Smooth muscle cell (in vitro differentiated cells): ENCODE measurements around the gene MBD3L1. TPM values are rescaled to one million over a fixed set of nuclear protein-coding genes. Genes with fewer than 3 reads are reported as not detected.

Source experiments
- DNase-seq: peaks from one replicate; lab custom pipeline; 2025; ENCODE audit not compliant: unreplicated experiment; lab: John Stamatoyannopoulos, UW
- H2AFZ ChIP-seq: fragments of 200-600 bp; sonication (generic); 2 replicates; pipeline ENCODE4 v1.6.0; 2016; ENCODE audit warnings: antibody characterized with exemption, low read depth, mild to moderate bottlenecking
- H3F3A ChIP-seq: fragments of 200-600 bp; sonication (generic); 2 replicates; pipeline ENCODE4 v1.6.0; 2017; ENCODE audit warnings: antibody characterized with exemption, low read depth
- H3K27ac ChIP-seq: fragments of 200-600 bp; sonication (generic); 2 replicates; pipeline ENCODE4 v1.5.1; 2016; ENCODE audit warnings: low read depth, mild to moderate bottlenecking
- H3K27me3 ChIP-seq: fragments of 200-600 bp; sonication (generic); 2 replicates; pipeline ENCODE4 v1.6.1; 2016; ENCODE audit warnings: low read depth, mild to moderate bottlenecking
- H3K36me3 ChIP-seq: fragments of 200-600 bp; sonication (generic); 2 replicates; pipeline ENCODE4 v1.5.1; 2016; ENCODE audit warnings: low read depth
- H3K4me1 ChIP-seq: fragments of 200-600 bp; sonication (generic); 2 replicates; pipeline ENCODE4 v1.5.1; 2016; ENCODE audit warnings: low read depth
- H3K4me2 ChIP-seq: fragments of 200-600 bp; sonication (generic); 2 replicates; pipeline ENCODE4 v1.6.0; 2016; ENCODE audit warnings: mild to moderate bottlenecking
- H3K4me3 ChIP-seq: fragments of 200-600 bp; sonication (generic); 2 replicates; pipeline ENCODE4 v1.5.1; 2016; ENCODE audit warnings: mild to moderate bottlenecking
- H3K79me2 ChIP-seq: fragments of 200-600 bp; sonication (generic); 2 replicates; pipeline ENCODE4 v1.6.0; 2016; ENCODE audit warnings: low read depth, mild to moderate bottlenecking
- H3K9ac ChIP-seq: fragments of 200-600 bp; sonication (generic); 2 replicates; pipeline ENCODE4 v1.6.0; 2016; ENCODE audit warnings: low read depth
- H3K9me3 ChIP-seq: fragments of 200-600 bp; sonication (generic); replicated peaks from 2 replicates; pipeline ENCODE4 v1.5.1; 2016; ENCODE audit warnings: low read depth
- H4K20me1 ChIP-seq: fragments of 200-600 bp; sonication (generic); 2 replicates; pipeline ENCODE4 v1.6.0; 2016; ENCODE audit warnings: low read depth
- WGBS: methylation state at CpG from one replicate; pipeline ENCODE4 v1.1.7; 2016; ENCODE audit warnings: low lambda C conversion rate; 5-methylcytosine and 5-hydroxymethylcytosine counted together
- polyA plus RNA-seq: library from polyadenylated mRNA; unstranded; fragments of >200 nt; fragmentation: Nextera tagmentation; extraction: Ambion mirVana; gene quantifications from 2 replicates; pipeline ENCODE4 v1.2.1, GENCODE V29; 2016
- total RNA-seq: library from RNA; depleted of rRNA; stranded (reverse); fragments of >200 nt; gene quantifications from 2 replicates; pipeline ENCODE4 v1.2.3, GENCODE V29; 2014
- TF ChIP-seq, protein P1 (sequence below): fragments of 200-600 bp; sonication (generic); IDR thresholded peaks from 2 replicates; pipeline ENCODE4 v1.5.1; 2017; ENCODE audit warnings: borderline replicate concordance, mild to moderate bottlenecking, antibody characterized with exemption; ENCODE audit not compliant: insufficient read depth, poor library complexity, severe bottlenecking

Gene MBD3L1
- total and polyA plus RNA-seq, 2 experiments from 2014 or later, result not detected

DNA sequence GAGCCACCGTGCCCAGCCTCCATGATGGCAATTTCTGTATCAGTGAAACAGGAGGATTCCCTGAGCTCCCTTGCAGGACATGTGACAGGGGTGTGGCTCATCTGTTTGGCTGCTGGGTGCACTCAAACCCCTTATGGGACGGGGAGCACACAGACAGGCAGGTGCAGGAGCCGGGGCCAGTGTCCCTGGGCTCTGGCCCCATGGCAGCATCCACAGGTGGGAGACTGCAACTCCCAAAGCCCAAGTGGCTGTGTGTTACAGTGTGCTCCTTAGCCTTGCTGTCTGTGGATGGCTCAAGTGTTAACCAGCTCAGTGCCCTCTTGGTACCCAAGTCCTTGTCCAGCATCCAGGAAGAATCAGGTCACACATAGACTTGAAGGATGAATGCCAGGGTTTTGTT lies 14.6 kb downstream of the MBD3L1 start:
- Histone ChIP-seq H3K4me2 (no peak overlapping the region), H3K27ac (no peak overlapping the region), H3K27me3 (no peaks in the 10 kb centered on the region), H4K20me1 (no peaks in the 10 kb centered on the region), H2AFZ (no peak overlapping the region), H3K4me3 (no peak overlapping the region), H3K4me1 (no peaks in the 10 kb centered on the region), H3K9ac (no peak overlapping the region), H3K36me3 (no peaks in the 10 kb centered on the region), H3K79me2 (no peaks in the 10 kb centered on the region), H3K9me3 (no peaks in the 10 kb centered on the region), H3F3A (no peaks in the 10 kb centered on the region)
- DNase-seq, result no peak
- TF ChIP-seq, protein P1, sequence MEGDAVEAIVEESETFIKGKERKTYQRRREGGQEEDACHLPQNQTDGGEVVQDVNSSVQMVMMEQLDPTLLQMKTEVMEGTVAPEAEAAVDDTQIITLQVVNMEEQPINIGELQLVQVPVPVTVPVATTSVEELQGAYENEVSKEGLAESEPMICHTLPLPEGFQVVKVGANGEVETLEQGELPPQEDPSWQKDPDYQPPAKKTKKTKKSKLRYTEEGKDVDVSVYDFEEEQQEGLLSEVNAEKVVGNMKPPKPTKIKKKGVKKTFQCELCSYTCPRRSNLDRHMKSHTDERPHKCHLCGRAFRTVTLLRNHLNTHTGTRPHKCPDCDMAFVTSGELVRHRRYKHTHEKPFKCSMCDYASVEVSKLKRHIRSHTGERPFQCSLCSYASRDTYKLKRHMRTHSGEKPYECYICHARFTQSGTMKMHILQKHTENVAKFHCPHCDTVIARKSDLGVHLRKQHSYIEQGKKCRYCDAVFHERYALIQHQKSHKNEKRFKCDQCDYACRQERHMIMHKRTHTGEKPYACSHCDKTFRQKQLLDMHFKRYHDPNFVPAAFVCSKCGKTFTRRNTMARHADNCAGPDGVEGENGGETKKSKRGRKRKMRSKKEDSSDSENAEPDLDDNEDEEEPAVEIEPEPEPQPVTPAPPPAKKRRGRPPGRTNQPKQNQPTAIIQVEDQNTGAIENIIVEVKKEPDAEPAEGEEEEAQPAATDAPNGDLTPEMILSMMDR, result no peak
- 76% methylated on average over 3 of the region's 3 CpGs for WGBS

DNA sequence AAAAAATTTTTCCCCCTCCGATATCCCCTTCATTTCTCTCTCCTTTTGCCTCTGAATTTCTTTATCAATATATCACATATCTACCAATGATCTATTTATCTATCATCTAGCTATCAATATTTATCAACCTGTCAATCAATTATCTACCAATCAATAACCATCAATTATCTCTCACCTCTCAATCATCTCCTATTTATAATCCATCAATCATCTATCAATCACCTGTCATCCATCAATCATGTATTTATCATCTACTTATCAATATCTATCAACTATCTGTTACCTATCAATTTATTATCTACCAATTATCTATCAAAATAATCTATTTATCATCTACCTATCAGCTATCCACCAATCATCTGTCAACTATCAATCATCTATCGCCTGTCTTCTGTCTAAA lies 17.1 kb downstream of the MBD3L1 start:
- no peak for DNase-seq
- WGBS, result 91% methylated on average over 2 of the region's 2 CpGs
- Histone ChIP-seq H3F3A (no peaks in the 10 kb centered on the region), H3K27ac (no peak overlapping the region), H3K27me3 (no peaks in the 10 kb centered on the region), H3K4me2 (no peak overlapping the region), H3K4me3 (no peak overlapping the region), H3K9ac (no peak overlapping the region), H2AFZ (no peak overlapping the region), H3K79me2 (no peaks in the 10 kb centered on the region), H3K9me3 (peaks cover 3% of the 10 kb centered on the region), H3K36me3 (no peaks in the 10 kb centered on the region), H4K20me1 (no peaks in the 10 kb centered on the region), H3K4me1 (no peaks in the 10 kb centered on the region)
- TF ChIP-seq, protein P1, result no peak

DNA sequence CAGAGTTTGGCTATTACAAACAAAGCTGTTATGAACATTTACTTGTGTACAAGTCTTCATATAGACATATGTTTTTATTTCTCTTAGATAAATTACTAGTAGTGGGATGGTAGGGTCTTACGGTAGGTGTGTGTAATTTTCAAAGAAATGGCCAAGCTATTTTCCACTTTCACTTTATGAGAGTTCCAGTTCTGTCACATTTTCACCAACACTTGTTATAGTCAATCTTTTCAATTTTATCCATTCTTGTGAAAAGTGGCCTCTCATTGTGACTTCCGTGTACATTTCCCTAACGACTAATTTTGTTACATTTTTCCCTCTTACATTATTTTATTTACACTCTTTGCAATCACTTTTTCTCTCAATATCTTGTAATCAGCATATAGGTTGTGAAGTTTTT lies 18.3 kb downstream of the MBD3L1 start:
- TF ChIP-seq, protein P1, result no peak
- no peaks in the 10 kb centered on the region for H3F3A ChIP-seq
- H3K4me3 ChIP-seq, result no peak overlapping the region
- no peak overlapping the region for H2AFZ ChIP-seq
- WGBS, result 91% methylated on average over 3 of the region's 3 CpGs
- no peak overlapping the region for H3K4me2 ChIP-seq
- no peaks in the 10 kb centered on the region for H3K36me3 ChIP-seq
- no peak for DNase-seq
- no peaks in the 10 kb centered on the region for H3K79me2 ChIP-seq
- peaks cover 3% of the 10 kb centered on the region for H3K9me3 ChIP-seq
- no peaks in the 10 kb centered on the region for H3K27me3 ChIP-seq
- H3K9ac ChIP-seq, result no peak overlapping the region
- no peaks in the 10 kb centered on the region for H4K20me1 ChIP-seq
- no peak overlapping the region for H3K27ac ChIP-seq
- H3K4me1 ChIP-seq, result no peaks in the 10 kb centered on the region

DNA sequence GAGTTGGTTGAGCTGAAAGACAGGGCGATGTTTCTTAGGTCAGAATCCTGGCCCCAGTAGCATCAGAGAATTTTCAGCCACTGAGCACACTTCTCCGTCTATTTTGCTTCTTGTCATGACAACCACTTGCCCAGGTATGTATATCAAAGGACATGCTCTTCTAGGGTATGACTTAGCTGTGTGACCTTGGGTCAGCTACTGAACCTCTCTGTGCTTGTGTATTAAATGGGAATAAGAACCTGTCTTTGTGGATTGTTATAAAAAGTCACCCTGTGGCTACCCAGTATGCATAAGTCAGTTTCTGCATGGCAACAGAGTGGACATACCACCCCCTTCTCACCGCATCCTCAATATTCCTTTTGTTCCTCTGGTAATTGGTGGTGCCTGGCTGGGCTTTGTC lies 26.1 kb downstream of the MBD3L1 start:
- H2AFZ ChIP-seq, result no peak overlapping the region
- no peaks in the 10 kb centered on the region for H4K20me1 ChIP-seq
- H3K27me3 ChIP-seq, result no peaks in the 10 kb centered on the region
- no peak overlapping the region for H3K4me2 ChIP-seq
- H3K9ac ChIP-seq, result no peak overlapping the region
- no peaks in the 10 kb centered on the region for H3K79me2 ChIP-seq
- no peaks in the 10 kb centered on the region for H3F3A ChIP-seq
- H3K4me3 ChIP-seq, result no peak overlapping the region
- TF ChIP-seq, protein P1, result no peak
- no peak for DNase-seq
- peaks cover 3% of the 10 kb centered on the region for H3K9me3 ChIP-seq
- H3K36me3 ChIP-seq, result no peaks in the 10 kb centered on the region
- H3K27ac ChIP-seq, result no peak overlapping the region
- WGBS, result 69% methylated on average over 3 of the region's 3 CpGs
- no peaks in the 10 kb centered on the region for H3K4me1 ChIP-seq
